SU-DHL-6 (cell line): Measurements from ENCODE around the gene GPR26.

Source experiments
- H2AFZ ChIP-seq: fragments of 200-600 bp; sonication (generic); 2 replicates; pipeline ENCODE4 v1.6.1; 2014; ENCODE audit warnings: low read depth, mild to moderate bottlenecking, moderate library complexity, mixed read lengths, antibody characterized with exemption, low read length; ENCODE audit not compliant: severe bottlenecking
- H3F3A ChIP-seq: fragments of 200-600 bp; shearing (Covaris generic); 2 replicates; pipeline ENCODE4 v1.6.0; 2016; ENCODE audit warnings: antibody characterized with exemption, mild to moderate bottlenecking; ENCODE audit not compliant: insufficient read depth
- H3K27ac ChIP-seq: fragments of 200-600 bp; sonication (generic); 2 replicates; pipeline ENCODE4 v1.5.1; 2016; ENCODE audit warnings: low read depth, mild to moderate bottlenecking, low read length, moderate library complexity, mixed read lengths
- H3K27me3 ChIP-seq: fragments of 200-600 bp; sonication (generic), shearing (Covaris generic); 2 replicates; pipeline ENCODE4 v1.6.0; 2014; ENCODE audit warnings: mild to moderate bottlenecking, low read length
- H3K36me3 ChIP-seq: fragments of 200-600 bp; sonication (generic); 2 replicates; pipeline ENCODE4 v1.6.1; 2014; ENCODE audit warnings: mild to moderate bottlenecking, low read length, mixed read lengths
- H3K4me2 ChIP-seq: fragments of 300-600, 200-600 bp; shearing (Covaris generic), sonication (generic); 2 replicates; pipeline ENCODE4 v1.6.0; 2014; ENCODE audit warnings: low read length, low read depth, mild to moderate bottlenecking; ENCODE audit not compliant: poor library complexity, severe bottlenecking
- H3K4me3 ChIP-seq: fragments of 200-600 bp; sonication (generic); 2 replicates; pipeline ENCODE4 v1.5.1; 2014; ENCODE audit warnings: antibody characterized with exemption, low read length, mild to moderate bottlenecking, mixed read lengths; ENCODE audit not compliant: insufficient read depth, poor library complexity, severe bottlenecking
- H3K79me2 ChIP-seq: fragments of 200-600 bp; sonication (generic); 2 replicates; pipeline ENCODE4 v1.6.1; 2014; ENCODE audit warnings: mild to moderate bottlenecking, low read length, moderate library complexity; ENCODE audit not compliant: insufficient read depth
- H3K9ac ChIP-seq: fragments of 200-600 bp; sonication (generic); 2 replicates; pipeline ENCODE4 v1.7.0; 2014; ENCODE audit warnings: mild to moderate bottlenecking, low read length
- H3K9me2 ChIP-seq: fragments of 200-600 bp; sonication (generic); replicated peaks from 2 replicates; pipeline ENCODE4 v1.6.1; 2014; ENCODE audit warnings: low read length; ENCODE audit not compliant: insufficient read depth
- H3K9me3 ChIP-seq: fragments of 200-600 bp; sonication (generic); 2 replicates; pipeline ENCODE4 v1.6.1; 2014; ENCODE audit warnings: low read length, mixed read lengths; ENCODE audit not compliant: insufficient read depth
- H4K20me1 ChIP-seq: fragments of 200-600 bp; sonication (generic); 2 replicates; pipeline ENCODE4 v1.6.1; 2014; ENCODE audit warnings: low read depth, mild to moderate bottlenecking, antibody characterized with exemption, low read length, moderate library complexity, mixed read lengths
- EZH2phosphoT487 ChIP-seq: fragments of 200-600 bp; sonication (generic), shearing (Covaris generic); conservative IDR thresholded peaks from 2 replicates; pipeline ENCODE4 v1.6.1; 2018; ENCODE audit warnings: mild to moderate bottlenecking, antibody characterized with exemption, low read length, moderate library complexity, mixed read lengths
- TF ChIP-seq, protein P1 (sequence below): fragments of 200-600 bp; sonication (generic); IDR thresholded peaks from one replicate; pipeline ENCODE4 v1.5.1; 2017; ENCODE audit warnings: antibody characterized with exemption, mild to moderate bottlenecking, low read length, moderate library complexity; ENCODE audit not compliant: insufficient read depth, poor library complexity, severe bottlenecking

GPR26 gene

DNA sequence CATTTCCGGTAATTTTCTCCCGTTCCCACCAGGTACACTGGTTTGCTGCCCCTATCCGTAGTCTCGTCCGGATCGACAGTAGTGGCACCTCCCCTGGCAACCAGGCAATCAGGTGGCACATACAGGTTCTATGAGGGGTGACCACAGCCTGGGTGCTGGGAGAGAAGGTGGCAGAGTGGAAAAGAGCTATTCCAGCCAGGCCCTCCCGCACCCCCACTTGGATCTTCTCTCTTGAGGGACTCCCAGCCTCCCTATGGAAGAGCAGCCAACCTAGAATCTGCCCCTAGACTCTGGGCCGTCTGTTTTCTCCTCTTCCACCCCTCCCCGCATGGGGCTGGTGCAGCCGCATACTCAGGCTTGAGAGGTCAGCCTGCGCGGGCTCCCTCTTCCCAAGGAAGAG is 58.6 kb downstream of the GPR26 start:
- H3K79me2 ChIP-seq, result no peaks in the 10 kb centered on the region
- no peaks in the 10 kb centered on the region for H4K20me1 ChIP-seq
- H3K9me2 ChIP-seq, result no peaks in the 10 kb centered on the region
- H3K9ac ChIP-seq, result no peak overlapping the region
- no peaks in the 10 kb centered on the region for H3F3A ChIP-seq
- H3K36me3 ChIP-seq, result no peaks in the 10 kb centered on the region
- no peak overlapping the region for H2AFZ ChIP-seq
- no peaks in the 10 kb centered on the region for H3K9me3 ChIP-seq
- H3K4me3 ChIP-seq, result no peak overlapping the region
- no peak overlapping the region for H3K4me2 ChIP-seq
- TF ChIP-seq, protein P1, sequence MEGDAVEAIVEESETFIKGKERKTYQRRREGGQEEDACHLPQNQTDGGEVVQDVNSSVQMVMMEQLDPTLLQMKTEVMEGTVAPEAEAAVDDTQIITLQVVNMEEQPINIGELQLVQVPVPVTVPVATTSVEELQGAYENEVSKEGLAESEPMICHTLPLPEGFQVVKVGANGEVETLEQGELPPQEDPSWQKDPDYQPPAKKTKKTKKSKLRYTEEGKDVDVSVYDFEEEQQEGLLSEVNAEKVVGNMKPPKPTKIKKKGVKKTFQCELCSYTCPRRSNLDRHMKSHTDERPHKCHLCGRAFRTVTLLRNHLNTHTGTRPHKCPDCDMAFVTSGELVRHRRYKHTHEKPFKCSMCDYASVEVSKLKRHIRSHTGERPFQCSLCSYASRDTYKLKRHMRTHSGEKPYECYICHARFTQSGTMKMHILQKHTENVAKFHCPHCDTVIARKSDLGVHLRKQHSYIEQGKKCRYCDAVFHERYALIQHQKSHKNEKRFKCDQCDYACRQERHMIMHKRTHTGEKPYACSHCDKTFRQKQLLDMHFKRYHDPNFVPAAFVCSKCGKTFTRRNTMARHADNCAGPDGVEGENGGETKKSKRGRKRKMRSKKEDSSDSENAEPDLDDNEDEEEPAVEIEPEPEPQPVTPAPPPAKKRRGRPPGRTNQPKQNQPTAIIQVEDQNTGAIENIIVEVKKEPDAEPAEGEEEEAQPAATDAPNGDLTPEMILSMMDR, result no peak
- no peak for TF ChIP-seq EZH2phosphoT487
- H3K27ac ChIP-seq, result no peak overlapping the region
- H3K27me3 ChIP-seq, result no peaks in the 10 kb centered on the region

DNA sequence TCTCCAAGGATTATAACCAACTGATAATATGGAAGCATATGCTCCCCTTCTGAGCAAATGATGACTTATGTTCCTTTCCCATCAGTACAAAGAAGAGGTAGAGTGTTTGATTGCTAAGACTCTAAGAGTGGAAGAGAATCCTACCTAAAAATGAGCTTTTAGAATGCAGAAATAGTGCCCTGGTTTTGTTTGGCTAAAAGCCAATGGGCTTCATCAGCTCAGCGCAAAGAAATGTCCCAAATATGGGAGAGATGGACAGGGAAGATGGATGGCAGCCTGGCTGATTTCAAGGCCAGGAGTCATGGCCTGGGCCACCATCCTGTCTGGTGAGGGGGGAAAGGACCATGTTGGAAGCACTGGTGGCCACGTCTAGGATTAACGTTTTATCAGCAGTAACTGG is 60.2 kb downstream of the GPR26 start:
- Histone ChIP-seq H3K36me3 (no peaks in the 10 kb centered on the region), H4K20me1 (no peaks in the 10 kb centered on the region), H3K4me3 (no peak overlapping the region), H3K27me3 (no peaks in the 10 kb centered on the region), H3K79me2 (no peaks in the 10 kb centered on the region), H3K4me2 (no peak overlapping the region), H3K27ac (no peak overlapping the region), H3K9me3 (no peaks in the 10 kb centered on the region), H2AFZ (no peak overlapping the region), H3K9ac (no peak overlapping the region), H3F3A (no peaks in the 10 kb centered on the region), H3K9me2 (no peaks in the 10 kb centered on the region)
- no peak for TF ChIP-seq EZH2phosphoT487
- TF ChIP-seq, protein P1, result no peak

DNA sequence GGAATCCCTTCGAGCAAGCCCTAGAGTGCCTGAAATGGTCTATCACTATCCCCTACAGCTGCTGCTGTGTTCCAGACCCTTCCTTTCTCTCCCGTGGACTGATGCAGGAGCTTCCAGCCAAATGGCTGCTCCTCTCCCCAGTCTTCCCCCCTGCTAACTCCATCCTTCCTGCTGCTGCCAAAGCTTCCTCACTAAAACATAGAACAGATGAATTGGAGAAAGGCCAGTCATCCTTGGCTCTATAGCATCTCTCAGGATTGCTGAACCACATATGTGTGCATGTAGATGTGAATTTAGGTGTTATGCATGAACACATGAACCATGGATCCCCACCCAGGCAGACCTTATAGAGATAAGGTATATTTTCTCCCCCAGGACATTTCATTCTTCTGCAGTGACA is 60.7 kb downstream of the GPR26 start:
- Histone ChIP-seq H3F3A (no peaks in the 10 kb centered on the region), H2AFZ (no peak overlapping the region), H3K27me3 (no peaks in the 10 kb centered on the region), H3K27ac (no peak overlapping the region), H3K4me3 (no peak overlapping the region), H3K36me3 (no peaks in the 10 kb centered on the region), H3K9me2 (no peaks in the 10 kb centered on the region), H3K9ac (no peak overlapping the region), H3K4me2 (no peak overlapping the region), H3K79me2 (no peaks in the 10 kb centered on the region), H3K9me3 (no peaks in the 10 kb centered on the region), H4K20me1 (no peaks in the 10 kb centered on the region)
- TF ChIP-seq, protein P1, result no peak
- TF ChIP-seq EZH2phosphoT487, result no peak
